HG03196 (cell line): Measurements from ENCODE around the gene ADORA2A.

Source experiments
- ATAC-seq: cut with Tn5 transposase; IDR thresholded peaks from one replicate; pipeline ENCODE4 v1.9.1; 2021; ENCODE audit not compliant: unreplicated experiment

Gene ADORA2A

GRCh38 chr22:24417200-24417599 lies 10.2 kb upstream of the ADORA2A start:
- ATAC-seq = no peak

DNA sequence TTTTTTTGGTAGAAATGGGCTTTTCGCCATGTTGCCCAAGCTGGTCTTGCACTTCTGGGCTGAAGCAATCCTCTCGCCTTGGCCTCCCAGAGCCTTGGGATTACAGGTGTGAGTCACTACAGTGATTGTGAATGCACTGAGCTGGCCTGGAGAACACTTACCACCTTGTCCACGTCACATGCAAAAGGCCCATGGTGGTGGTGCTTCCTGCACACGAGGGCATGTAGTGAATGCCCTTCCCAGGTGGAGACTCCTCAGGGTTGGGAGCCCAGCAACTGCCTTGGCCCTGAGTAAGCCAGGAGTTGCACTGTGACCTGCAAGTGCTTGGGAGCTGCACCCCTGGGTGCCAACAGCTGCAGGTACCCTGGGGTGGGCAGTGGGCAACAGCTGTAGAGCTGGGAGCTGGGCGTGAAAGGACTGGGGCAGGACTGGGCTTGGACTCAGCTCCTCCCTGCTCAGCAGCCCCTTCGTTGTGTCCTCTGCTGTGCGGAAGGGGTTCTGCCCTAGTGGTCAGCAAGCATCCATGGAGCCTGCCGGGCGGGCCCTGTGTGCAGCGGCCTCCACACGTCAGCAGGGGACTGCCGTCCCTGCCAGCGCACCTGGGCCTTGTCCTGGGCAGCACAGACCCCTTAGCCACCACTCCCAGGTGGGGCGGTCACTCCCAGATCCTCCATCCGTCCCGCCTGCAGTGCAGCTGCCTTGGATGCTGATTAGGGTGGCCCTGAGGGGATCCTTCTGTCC lies 9.3 kb upstream of the ADORA2A start:
- no peak for ATAC-seq

GRCh38 chr22:24418786-24419474 lies 8.5 kb upstream of the ADORA2A start:
- ATAC-seq = no peak

GRCh38 chr22:24419475-24419850 lies 7.9 kb upstream of the ADORA2A start:
- no peak for ATAC-seq

DNA sequence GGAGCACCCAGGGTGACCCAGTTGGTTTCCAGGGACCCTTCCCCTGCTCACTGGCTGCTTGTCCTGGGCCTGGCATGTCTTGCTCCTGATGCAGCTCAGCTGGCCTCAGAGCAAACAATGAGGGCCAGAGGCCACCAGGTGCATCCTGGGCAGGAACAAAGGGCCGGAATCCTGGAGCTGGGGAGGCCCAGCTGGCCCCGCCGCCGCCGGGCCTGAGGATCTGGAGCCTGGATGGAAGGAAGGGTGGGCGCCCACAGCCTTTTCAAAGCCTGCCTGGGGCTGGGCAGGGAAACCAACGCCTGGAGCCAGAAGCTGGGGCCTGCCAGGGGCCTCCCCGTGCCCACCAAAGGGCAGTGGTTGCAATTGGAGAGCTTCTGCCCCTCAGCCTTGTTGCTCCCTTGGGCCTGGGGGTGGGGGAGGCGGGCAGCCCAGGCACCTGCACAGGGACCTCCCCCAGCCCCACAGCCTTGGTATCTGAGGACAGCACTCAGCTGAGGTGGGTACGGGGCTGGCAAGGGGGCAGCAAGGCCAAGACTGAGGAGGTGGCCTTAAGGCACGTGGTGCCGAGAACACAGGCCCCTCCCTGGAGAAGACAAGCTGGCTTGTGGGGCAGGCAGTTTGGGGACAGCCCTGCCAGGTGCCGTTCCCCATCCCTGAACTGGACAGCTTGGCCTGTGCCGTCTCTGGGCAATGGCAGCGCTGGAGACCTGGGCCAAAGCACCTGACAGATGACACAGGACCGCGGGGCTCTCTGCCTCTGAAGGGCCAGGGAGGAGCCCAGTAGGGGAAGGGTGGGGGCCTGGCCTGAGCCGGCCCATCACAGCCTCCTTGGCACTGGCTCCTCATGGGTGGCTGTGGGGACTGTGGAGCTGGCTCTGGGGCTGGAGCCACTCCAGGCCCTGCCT lies 7.1 kb upstream of the ADORA2A start:
- no peak for ATAC-seq

DNA sequence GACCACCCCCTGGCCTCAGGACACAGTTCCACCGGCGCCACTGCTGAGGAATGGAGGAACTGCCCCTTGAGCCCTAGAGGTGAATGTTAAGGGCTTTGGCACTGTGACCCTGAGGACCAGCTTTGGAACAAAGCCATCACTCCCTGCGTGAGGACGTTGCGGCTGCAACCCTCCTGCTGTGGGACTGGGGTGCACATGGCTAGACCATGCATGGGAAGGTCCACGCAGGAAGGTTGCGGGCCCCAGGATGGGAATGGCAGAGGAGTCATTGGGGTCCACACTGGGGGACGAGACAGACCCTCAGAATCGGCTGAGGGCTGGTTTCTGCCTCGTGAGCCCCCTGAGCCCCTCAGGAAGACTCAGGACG lies 6.4 kb upstream of the ADORA2A start:
- ATAC-seq = no peak

DNA sequence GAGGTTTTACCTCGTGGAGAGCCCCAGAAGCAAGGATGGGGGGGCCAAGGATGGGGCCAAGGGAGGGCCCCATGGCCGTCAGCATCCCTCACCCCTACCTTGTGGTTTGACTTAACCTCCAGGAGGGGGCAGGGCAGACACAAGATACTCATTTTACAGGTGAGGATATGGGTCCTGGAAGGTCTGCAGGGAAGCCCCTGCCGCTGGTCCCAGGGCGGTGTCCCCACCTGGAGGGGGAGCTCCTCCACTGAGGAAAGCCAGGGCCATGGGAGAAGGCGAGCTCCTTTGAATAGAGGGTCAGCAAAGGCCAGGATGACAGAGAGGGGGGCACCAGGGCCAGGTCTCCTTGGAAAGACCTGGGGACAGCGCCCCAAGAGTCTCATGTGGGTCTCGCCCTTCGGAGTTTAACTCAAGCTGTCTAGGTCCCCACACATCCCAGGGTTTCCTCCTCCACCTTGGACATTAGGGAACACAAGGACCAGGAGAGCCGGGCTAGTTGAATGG lies 5.9 kb upstream of the ADORA2A start:
- ATAC-seq = no peak

GRCh38 chr22:24422102-24422665 lies 5.2 kb upstream of the ADORA2A start:
- no peak for ATAC-seq

DNA sequence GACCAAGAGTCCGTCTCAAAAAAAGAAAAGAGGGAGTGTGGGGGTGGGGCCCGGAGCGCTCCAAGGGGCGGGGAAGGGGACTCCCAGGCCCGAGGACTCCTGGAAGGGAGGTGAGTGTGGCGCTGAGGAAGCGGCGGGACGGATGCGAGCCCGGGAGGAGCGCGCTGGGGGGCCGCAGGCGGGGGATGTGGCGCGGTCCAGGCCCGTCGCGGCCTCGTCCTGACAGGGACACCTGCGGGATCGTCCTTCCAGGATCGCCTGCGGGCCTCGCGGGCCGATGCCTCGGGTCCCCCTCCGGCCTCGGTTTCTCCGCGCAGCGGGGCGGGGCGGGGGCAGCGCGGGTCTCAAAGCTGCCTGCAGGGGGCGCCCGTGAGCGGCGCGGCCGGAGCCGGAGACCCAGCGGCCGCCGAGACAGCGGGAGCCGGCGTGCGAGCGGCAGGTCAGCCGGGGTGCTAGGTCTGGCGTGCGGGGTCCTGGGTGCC lies 3.8 kb upstream of the ADORA2A start:
- no peak for ATAC-seq

- no peak for ATAC-seq
Observed at GRCh38 chr22:24424001-24424900, 3.1 kb upstream of the ADORA2A start.

- no peak for ATAC-seq
Observed at GRCh38 chr22:24424901-24425775, 2.3 kb upstream of the ADORA2A start.

- ATAC-seq = no peak
Observed at GRCh38 chr22:24426436-24426835, 963 bp upstream of the ADORA2A start.

- ATAC-seq = no peak
Observed at GRCh38 chr22:24426851-24427499, 424 bp upstream of the ADORA2A start.

- no peak for ATAC-seq
Observed at GRCh38 chr22:24428751-24429410, 1.5 kb downstream of the ADORA2A start.

GRCh38 chr22:24429411-24430365 lies 2.3 kb downstream of the ADORA2A start:
- ATAC-seq = no peak

- ATAC-seq = no peak
Observed at GRCh38 chr22:24430431-24431308, 3.3 kb downstream of the ADORA2A start.
